Coronary artery (tissue), 2 donors: Measurements from ENCODE around the gene RRP1B.

Source experiments
- DNase-seq: peaks from one replicate; pipeline ENCODE4 v3.0.0-alpha.2; 2017; ENCODE audit warnings: low spot score
- H3K27ac ChIP-seq, 2 donors: fragments of 200-600 bp; sonication (generic); one replicate each; pipeline ENCODE4 v1.5.1; 2016 to 2019
- H3K4me3 ChIP-seq: fragments of 200-600 bp; sonication (generic); 2 replicates; pipeline ENCODE4 v1.5.1; 2016; ENCODE audit warnings: mild to moderate bottlenecking, moderate library complexity
- TF ChIP-seq, protein P1 (sequence below): fragments of 200-600 bp; sonication (generic); IDR thresholded peaks from one replicate; pipeline ENCODE4 v1.5.1; 2019; ENCODE audit warnings: antibody characterized with exemption

The RRP1B gene

DNA sequence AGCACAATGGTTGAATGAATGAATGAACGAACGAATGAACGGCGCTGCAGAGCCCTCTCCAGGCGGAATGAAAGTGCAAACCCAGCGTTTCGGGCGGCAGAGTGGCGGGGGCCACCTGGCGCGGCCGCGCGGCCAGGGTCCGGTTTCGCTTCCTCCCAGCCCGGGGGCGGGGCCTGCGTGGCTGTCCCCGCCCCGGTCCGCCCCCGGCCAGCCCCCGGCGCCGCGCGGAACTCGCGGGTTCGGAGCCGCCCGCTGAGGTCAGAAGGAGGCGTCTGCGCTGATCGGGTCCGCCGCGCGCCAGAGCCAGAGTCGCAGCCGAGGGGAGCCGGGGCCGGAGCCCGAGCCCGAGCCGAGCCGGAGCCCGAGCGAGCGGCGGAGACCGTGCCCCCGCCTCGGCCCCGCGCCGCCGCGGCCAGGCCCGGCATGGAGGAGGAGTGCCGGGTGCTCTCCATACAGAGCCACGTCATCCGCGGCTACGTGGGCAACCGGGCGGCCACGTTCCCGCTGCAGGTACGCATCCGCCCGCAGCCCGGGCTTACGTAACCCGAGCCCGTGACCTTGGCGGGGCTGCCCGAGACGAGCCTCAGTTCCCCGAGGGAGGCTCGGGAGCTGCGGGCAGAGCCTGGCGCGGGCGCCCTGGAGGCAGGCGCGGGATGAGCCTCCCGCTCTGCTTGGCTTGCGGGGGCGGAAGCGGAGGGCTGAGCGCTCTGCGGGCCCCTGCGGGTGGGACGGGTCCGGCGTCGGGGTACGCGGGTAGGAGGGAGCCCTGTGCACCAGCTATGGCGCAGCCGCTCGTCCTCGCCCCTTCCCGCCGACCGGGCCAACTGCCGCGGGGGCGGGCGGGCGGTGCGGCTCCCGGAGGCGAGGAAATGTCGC lies 59.8 kb downstream of the RRP1B start, which contains the start of gene PDXK:
Gene PDXK, plus strand, starts transcription at position 258 of the 876 bp plus-strand sequence. Its CDS starts 166 bp downstream, at position 424.
- H3K4me3 ChIP-seq = peak within 1 kb of the TSS; percentile 95
- peak within 1 kb of the TSS; percentile 82 to 91 for H3K27ac ChIP-seq
- TF ChIP-seq, protein P1, sequence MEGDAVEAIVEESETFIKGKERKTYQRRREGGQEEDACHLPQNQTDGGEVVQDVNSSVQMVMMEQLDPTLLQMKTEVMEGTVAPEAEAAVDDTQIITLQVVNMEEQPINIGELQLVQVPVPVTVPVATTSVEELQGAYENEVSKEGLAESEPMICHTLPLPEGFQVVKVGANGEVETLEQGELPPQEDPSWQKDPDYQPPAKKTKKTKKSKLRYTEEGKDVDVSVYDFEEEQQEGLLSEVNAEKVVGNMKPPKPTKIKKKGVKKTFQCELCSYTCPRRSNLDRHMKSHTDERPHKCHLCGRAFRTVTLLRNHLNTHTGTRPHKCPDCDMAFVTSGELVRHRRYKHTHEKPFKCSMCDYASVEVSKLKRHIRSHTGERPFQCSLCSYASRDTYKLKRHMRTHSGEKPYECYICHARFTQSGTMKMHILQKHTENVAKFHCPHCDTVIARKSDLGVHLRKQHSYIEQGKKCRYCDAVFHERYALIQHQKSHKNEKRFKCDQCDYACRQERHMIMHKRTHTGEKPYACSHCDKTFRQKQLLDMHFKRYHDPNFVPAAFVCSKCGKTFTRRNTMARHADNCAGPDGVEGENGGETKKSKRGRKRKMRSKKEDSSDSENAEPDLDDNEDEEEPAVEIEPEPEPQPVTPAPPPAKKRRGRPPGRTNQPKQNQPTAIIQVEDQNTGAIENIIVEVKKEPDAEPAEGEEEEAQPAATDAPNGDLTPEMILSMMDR = no peak
- DNase-seq = no peak

DNA sequence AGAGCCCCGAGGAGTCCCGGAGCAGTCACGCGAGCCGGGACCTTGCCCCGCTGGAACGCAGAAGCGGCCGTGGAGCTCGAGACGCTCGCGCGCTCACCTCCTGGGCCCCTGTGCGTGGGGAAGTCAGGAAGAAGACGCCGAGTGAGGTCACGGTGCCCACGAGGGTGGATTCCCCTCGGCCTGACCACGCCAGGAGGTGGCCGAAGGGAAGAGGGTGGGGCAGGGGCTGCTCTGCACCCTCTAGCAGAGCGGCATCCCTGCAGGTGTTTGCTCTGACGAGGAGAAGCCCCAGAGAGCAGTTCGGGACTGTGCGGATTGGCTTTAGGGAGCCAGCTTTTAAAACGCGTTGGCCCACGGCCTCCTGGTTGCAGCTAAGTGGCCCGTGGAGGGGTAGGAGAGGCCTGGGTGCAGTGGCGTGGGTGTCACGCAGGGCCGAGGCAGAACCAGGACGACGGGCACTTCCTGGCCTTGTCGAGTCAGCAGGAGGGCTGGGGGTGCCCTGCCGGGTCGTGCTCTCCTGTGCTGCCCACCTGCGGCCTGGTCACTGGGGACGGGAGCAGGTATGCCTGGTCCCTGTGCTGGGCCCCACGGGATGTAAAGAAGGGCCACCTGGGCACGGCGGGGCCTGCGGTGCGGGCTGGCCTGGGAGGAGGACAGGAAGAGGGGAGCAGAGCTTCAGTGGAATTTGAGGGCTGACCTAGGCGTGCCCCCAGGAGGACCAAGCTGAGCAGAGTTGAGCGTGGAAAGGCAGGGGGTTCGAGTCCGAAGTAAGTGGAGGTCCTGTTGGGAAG lies 60.6 kb downstream of the RRP1B start:
- no peak for DNase-seq
- Histone ChIP-seq H3K4me3 (peak overlapping the region; percentile 95), H3K27ac (peak overlapping the region; percentile 82 to 91)
- TF ChIP-seq, protein P1 = no peak

DNA sequence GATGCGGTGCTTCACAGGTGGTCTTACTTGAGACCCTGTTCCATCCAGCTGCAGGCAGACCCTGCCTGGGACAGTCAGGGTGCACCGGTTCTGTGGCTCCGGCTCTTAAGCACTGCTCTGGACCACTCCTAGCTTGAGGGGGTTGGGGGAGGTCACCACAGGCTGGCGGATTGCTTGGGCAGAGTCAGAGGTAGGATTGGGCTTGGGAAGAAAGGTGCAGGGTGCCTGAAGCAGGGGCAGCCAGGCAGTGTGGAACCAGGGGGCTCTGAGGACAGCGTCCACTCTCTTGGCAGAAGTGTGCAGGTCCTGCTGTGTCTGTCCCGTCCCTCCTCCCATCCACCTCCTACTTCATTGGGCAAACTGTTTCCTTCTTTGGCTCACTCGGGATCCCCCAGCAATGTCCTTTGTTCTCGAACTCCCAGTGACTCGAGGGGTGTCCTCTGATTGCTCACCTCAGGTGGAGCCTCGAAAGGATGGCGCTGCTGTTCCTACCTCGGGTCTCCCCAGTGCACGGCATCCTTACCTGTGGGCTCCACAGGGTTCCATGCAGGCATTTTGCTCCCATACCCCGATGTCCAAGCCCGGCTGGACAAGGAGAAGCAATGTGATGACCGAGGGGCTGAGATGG lies 61.3 kb downstream of the RRP1B start:
- H3K4me3 ChIP-seq = peak overlapping the region; percentile 95
- TF ChIP-seq, protein P1 = no peak
- peak overlapping the region; percentile 82 to 91 for H3K27ac ChIP-seq
- no peak for DNase-seq

DNA sequence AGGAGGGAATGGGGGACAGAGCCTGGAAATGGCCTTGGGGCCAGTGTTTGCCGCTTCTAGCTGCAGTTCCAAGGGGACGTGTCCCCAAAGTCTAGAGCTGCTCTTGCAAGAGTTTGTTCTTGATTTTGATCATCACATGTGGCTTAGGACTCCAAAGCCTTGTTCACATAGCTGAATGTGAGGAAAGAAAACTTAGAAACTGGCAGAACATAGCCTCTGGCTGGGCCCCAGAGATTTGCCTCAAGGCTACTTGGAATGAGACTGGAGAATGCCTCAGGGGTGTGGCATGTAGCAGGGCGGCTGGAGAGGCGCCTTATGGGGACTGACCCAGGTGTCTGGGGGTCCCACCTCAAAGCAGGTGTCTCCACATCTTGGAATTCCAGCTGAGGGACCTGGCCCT lies 61.8 kb downstream of the RRP1B start:
- no peak overlapping the region for H3K27ac ChIP-seq
- peak overlapping the region; percentile 95 for H3K4me3 ChIP-seq
- DNase-seq = no peak
- TF ChIP-seq, protein P1 = no peak

DNA sequence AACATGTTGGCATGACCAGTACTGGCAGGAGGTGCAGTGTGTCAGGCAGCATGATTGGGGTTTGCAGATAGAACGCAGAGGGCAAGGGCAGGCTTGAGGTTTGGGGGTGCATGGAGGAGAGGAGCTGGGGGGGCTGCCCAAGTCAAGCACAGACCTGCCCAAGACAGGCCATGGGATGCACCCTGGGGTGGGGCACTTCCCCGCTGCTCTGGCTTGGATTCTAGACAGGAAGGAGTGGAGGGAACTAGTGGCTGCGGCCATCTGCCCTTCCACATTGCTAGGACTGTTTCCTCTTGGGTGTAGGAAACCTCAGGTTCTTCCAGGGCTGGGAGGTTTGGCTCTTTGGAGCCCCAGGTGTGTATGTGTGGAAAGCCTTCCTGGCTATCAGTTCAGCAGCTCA lies 62.6 kb downstream of the RRP1B start:
- H3K27ac ChIP-seq = no peak overlapping the region
- H3K4me3 ChIP-seq = peak overlapping the region; percentile 95
- DNase-seq = no peak
- TF ChIP-seq, protein P1 = no peak

DNA sequence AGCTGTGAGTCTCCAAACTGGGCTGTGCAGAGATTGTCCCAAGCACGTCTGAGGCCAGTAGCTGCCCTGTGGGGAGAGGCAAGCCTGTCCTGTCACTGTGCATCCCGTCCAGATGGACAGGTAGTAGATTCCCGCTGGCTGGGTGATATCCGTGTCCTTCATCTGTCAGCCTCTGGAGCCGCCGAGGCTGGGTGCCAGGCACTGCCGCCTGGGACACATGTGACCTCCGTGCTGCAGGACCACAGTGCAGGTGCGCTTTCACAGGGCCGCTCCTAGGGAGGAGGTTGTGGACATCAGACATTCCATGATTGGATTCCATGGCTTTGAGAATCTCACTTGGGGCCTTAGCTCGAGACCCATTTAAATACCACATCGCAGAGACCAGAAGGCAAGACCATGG lies 64.3 kb downstream of the RRP1B start:
- Histone ChIP-seq H3K27ac (no peak overlapping the region), H3K4me3 (no peak overlapping the region)
- no peak for DNase-seq
- TF ChIP-seq, protein P1 = no peak
